GM18499 (cell line): ENCODE measurements around the gene SLC35F1.
"Not testable (repeated sequence)": the region's sequence is repeated elsewhere in the genome, so short reads cannot be mapped to it uniquely, and the experiment has no call there.

Source experiments
- ATAC-seq: cut with Tn5 transposase; IDR thresholded peaks from one replicate; pipeline ENCODE4 v1.9.1; 2021; ENCODE audit warnings: moderate number of reproducible peaks; ENCODE audit not compliant: insufficient read depth, unreplicated experiment

The SLC35F1 gene

GRCh38 chr6:117906958-117907600 is at the start of gene SLC35F1:
SLC35F1 (plus strand) TSS chr6:117907264.
- ATAC-seq = peak; percentile 26

- not testable (repeated sequence) for ATAC-seq
These were observed 48.5 kb upstream of the SLC35F1 start for GRCh38 chr6:117858601-117859000.

- no peak for ATAC-seq
These were observed 45.5 kb upstream of the SLC35F1 start for GRCh38 chr6:117861545-117861944.

- no peak for ATAC-seq
These were observed 40.5 kb upstream of the SLC35F1 start for GRCh38 chr6:117866561-117866960.

GRCh38 chr6:117870486-117871242 is 36.4 kb upstream of the SLC35F1 start:
- ATAC-seq = peak; percentile 93

- ATAC-seq = no peak
These were observed 26.2 kb upstream of the SLC35F1 start for GRCh38 chr6:117880824-117881223.

GRCh38 chr6:117890172-117890571 is 16.9 kb upstream of the SLC35F1 start:
- ATAC-seq = no peak

GRCh38 chr6:117906507-117906957 is 532 bp upstream of the SLC35F1 start:
- ATAC-seq = peak; percentile 67

GRCh38 chr6:117907601-117908245 is 659 bp downstream of the SLC35F1 start:
- ATAC-seq = no peak

GRCh38 chr6:117908246-117909068 is 1.4 kb downstream of the SLC35F1 start:
- no peak for ATAC-seq

GRCh38 chr6:117909638-117910037 is 2.6 kb downstream of the SLC35F1 start:
- no peak for ATAC-seq

- no peak for ATAC-seq
These were observed 3.5 kb downstream of the SLC35F1 start for GRCh38 chr6:117910549-117910948.

GRCh38 chr6:117911150-117911549 is 4.1 kb downstream of the SLC35F1 start:
- no peak for ATAC-seq

- ATAC-seq = no peak
These were observed 4.6 kb downstream of the SLC35F1 start for GRCh38 chr6:117911660-117912059.

GRCh38 chr6:117915846-117916245 is 8.8 kb downstream of the SLC35F1 start:
- ATAC-seq = no peak

- no peak for ATAC-seq
These were observed 9.4 kb downstream of the SLC35F1 start for GRCh38 chr6:117916483-117916882.

- ATAC-seq = no peak
These were observed 10.1 kb downstream of the SLC35F1 start for GRCh38 chr6:117917176-117917575.

GRCh38 chr6:117918454-117918853 is 11.4 kb downstream of the SLC35F1 start:
- ATAC-seq = no peak

GRCh38 chr6:117919275-117919674 is 12.2 kb downstream of the SLC35F1 start:
- ATAC-seq = no peak
